HG03521 (cell line): ENCODE data around the gene CRIP2.

ENCODE experiments used
- ATAC-seq: cut with Tn5 transposase; IDR thresholded peaks from one replicate; pipeline ENCODE4 v1.9.1; 2021; ENCODE audit warnings: mild to moderate bottlenecking, moderate library complexity; ENCODE audit not compliant: unreplicated experiment

CRIP2 gene

GRCh38 chr14:105487449-105487985, 12.9 kb downstream of the CRIP2 start:
- ATAC-seq = no peak

GRCh38 chr14:105487986-105488777, 13.6 kb downstream of the CRIP2 start:
- no peak for ATAC-seq

GRCh38 chr14:105488781-105489541, 14.3 kb downstream of the CRIP2 start:
- ATAC-seq = no peak

GRCh38 chr14:105489542-105490266, 15.1 kb downstream of the CRIP2 start:
- no peak for ATAC-seq

GRCh38 chr14:105490267-105490571, 15.6 kb downstream of the CRIP2 start:
- ATAC-seq = no peak

GRCh38 chr14:105490572-105491365, 16.1 kb downstream of the CRIP2 start, which contains the start of gene TEDC1:
TEDC1 (plus strand) TSS chr14:105491246; CDS start chr14:105491376, 130 bp downstream.
- peak; percentile 64 for ATAC-seq

- no peak for ATAC-seq
Observed at GRCh38 chr14:105491366-105491973, 16.8 kb downstream of the CRIP2 start.

- no peak for ATAC-seq
Observed at GRCh38 chr14:105492031-105492970, 17.7 kb downstream of the CRIP2 start.

- ATAC-seq = no peak
Observed at GRCh38 chr14:105492971-105493871, 18.6 kb downstream of the CRIP2 start.

GRCh38 chr14:105493921-105494605, 19.4 kb downstream of the CRIP2 start:
- ATAC-seq = no peak

GRCh38 chr14:105494606-105494929, 19.9 kb downstream of the CRIP2 start:
- no peak for ATAC-seq

- ATAC-seq = no peak
Observed at GRCh38 chr14:105495101-105495989, 20.7 kb downstream of the CRIP2 start.

GRCh38 chr14:105495990-105496830, 21.6 kb downstream of the CRIP2 start:
- no peak for ATAC-seq

GRCh38 chr14:105496831-105497591, 22.4 kb downstream of the CRIP2 start:
- no peak for ATAC-seq
